ENCODE results near the gene SHMT2. TPM values are rescaled to one million over a fixed set of nuclear protein-coding genes. Genes with fewer than 3 reads are reported as not detected.
A peak's percentile ranks its signal among the peaks of the same experiment; 100 is the strongest.

The SHMT2 gene
- total RNA-seq, 1 donor from 2014 or later, result 162 TPM

GRCh38 chr12:57238854-57239554 is 9.5 kb downstream of the SHMT2 start:
- Mint-ChIP-seq H3K4me1 (ENCODE audit: low read depth) (peaks cover 22% of the 10 kb centered on the region), H3K27ac (peak overlapping the region; percentile 89), H3K27me3 (peaks cover 82% of the 10 kb centered on the region), H3K4me3 (ENCODE audit: low read depth) (peak overlapping the region; percentile 67), H3K9me3 (ENCODE audit: low read depth) (no peaks in the 10 kb centered on the region), H3K36me3 (ENCODE audit: insufficient read depth) (peaks cover 11% of the 10 kb centered on the region)
- TF ChIP-seq CTCF (IDR thresholded peaks at IDR 0.05; ENCODE audit: unreplicated experiment), result peak; percentile 100
- DNase-seq (ENCODE audit: low spot score, unreplicated experiment), result peak; percentile 89

- H3K9me3 Mint-ChIP-seq (ENCODE audit: low read depth), result no peaks in the 10 kb centered on the region
- H3K27ac Mint-ChIP-seq, result peak overlapping the region; percentile 86
- no peak for DNase-seq (ENCODE audit: low spot score, unreplicated experiment)
- peaks cover 22% of the 10 kb centered on the region for H3K4me1 Mint-ChIP-seq (ENCODE audit: low read depth)
- H3K27me3 Mint-ChIP-seq, result peaks cover 82% of the 10 kb centered on the region
- peaks cover 5% of the 10 kb centered on the region for H3K36me3 Mint-ChIP-seq (ENCODE audit: insufficient read depth)
- peak overlapping the region; percentile 69 for H3K4me3 Mint-ChIP-seq (ENCODE audit: low read depth)
- TF ChIP-seq CTCF (IDR thresholded peaks at IDR 0.05; ENCODE audit: unreplicated experiment), result no peak
These were observed 10.1 kb downstream of the SHMT2 start for GRCh38 chr12:57239587-57240065.

GRCh38 chr12:57240066-57240921 is 10.8 kb downstream of the SHMT2 start:
- Mint-ChIP-seq H3K9me3 (ENCODE audit: low read depth) (no peaks in the 10 kb centered on the region), H3K4me1 (ENCODE audit: low read depth) (peaks cover 22% of the 10 kb centered on the region), H3K27me3 (peaks cover 84% of the 10 kb centered on the region), H3K27ac (peak overlapping the region; percentile 86), H3K36me3 (ENCODE audit: insufficient read depth) (peaks cover 3% of the 10 kb centered on the region), H3K4me3 (ENCODE audit: low read depth) (peak overlapping the region; percentile 69)
- no peak for DNase-seq (ENCODE audit: low spot score, unreplicated experiment)
- peak; percentile 6 for TF ChIP-seq CTCF (IDR thresholded peaks at IDR 0.05; ENCODE audit: unreplicated experiment)

- Mint-ChIP-seq H3K4me3 (ENCODE audit: low read depth) (peak overlapping the region; percentile 69), H3K4me1 (ENCODE audit: low read depth) (peaks cover 22% of the 10 kb centered on the region), H3K27me3 (peaks cover 81% of the 10 kb centered on the region), H3K9me3 (ENCODE audit: low read depth) (no peaks in the 10 kb centered on the region), H3K27ac (no peak overlapping the region), H3K36me3 (ENCODE audit: insufficient read depth) (peaks cover 1% of the 10 kb centered on the region)
- no peak for TF ChIP-seq CTCF (IDR thresholded peaks at IDR 0.05; ENCODE audit: unreplicated experiment)
- no peak for DNase-seq (ENCODE audit: low spot score, unreplicated experiment)
These were observed 11.5 kb downstream of the SHMT2 start for GRCh38 chr12:57240926-57241401.
